ENCODE data around the gene CENPO.

CENPO gene

GRCh38 chr2:24792874-24793760 is at the start of gene CENPO, which contains the start of gene PTRHD1:
Gene CENPO (plus strand): TSS chr2:24793425. CDS start chr2:24793920, 495 bp downstream.
Gene PTRHD1 (minus strand): TSS chr2:24793391. CDS start chr2:24793377, 14 bp downstream.
- peak; percentile 96 for DNase-seq

- DNase-seq, result no peak
Observed at GRCh38 chr2:24743924-24744323, 49.3 kb upstream of the CENPO start.

- no peak for DNase-seq
Observed at GRCh38 chr2:24744356-24744755, 48.9 kb upstream of the CENPO start.

- DNase-seq, result no peak
Observed at GRCh38 chr2:24745825-24746224, 47.4 kb upstream of the CENPO start.

GRCh38 chr2:24747299-24747698 is 45.9 kb upstream of the CENPO start:
- DNase-seq, result no peak

- no peak for DNase-seq
Observed at GRCh38 chr2:24749069-24749691, 44.0 kb upstream of the CENPO start.

GRCh38 chr2:24754985-24755705 is 38.1 kb upstream of the CENPO start:
- DNase-seq, result no peak

- no peak for DNase-seq
Observed at GRCh38 chr2:24756789-24757188, 36.4 kb upstream of the CENPO start.

GRCh38 chr2:24761866-24762265 is 31.4 kb upstream of the CENPO start:
- no peak for DNase-seq

- no peak for DNase-seq
Observed at GRCh38 chr2:24762518-24762917, 30.7 kb upstream of the CENPO start.

GRCh38 chr2:24763843-24764242 is 29.4 kb upstream of the CENPO start:
- no peak for DNase-seq

- DNase-seq, result peak; percentile 24
Observed at GRCh38 chr2:24766609-24767008, 26.6 kb upstream of the CENPO start.

GRCh38 chr2:24768013-24768412 is 25.2 kb upstream of the CENPO start:
- DNase-seq, result no peak

GRCh38 chr2:24768601-24769000 is 24.6 kb upstream of the CENPO start:
- no peak for DNase-seq

GRCh38 chr2:24771061-24771460 is 22.2 kb upstream of the CENPO start:
- no peak for DNase-seq

- no peak for DNase-seq
Observed at GRCh38 chr2:24771764-24772586, 21.2 kb upstream of the CENPO start.

GRCh38 chr2:24774373-24774772 is 18.9 kb upstream of the CENPO start:
- DNase-seq, result no peak

GRCh38 chr2:24779116-24779515 is 14.1 kb upstream of the CENPO start:
- DNase-seq, result no peak

GRCh38 chr2:24783641-24784040 is 9.6 kb upstream of the CENPO start:
- DNase-seq, result no peak

GRCh38 chr2:24785671-24786321 is 7.4 kb upstream of the CENPO start:
- no peak for DNase-seq

GRCh38 chr2:24787532-24787931 is 5.7 kb upstream of the CENPO start:
- DNase-seq, result no peak

- DNase-seq, result no peak
Observed at GRCh38 chr2:24788816-24789215, 4.4 kb upstream of the CENPO start.
